Natural killer cell (primary cell): ENCODE results near the gene IGSF8. TPM values are rescaled to one million over a fixed set of nuclear protein-coding genes. Genes with fewer than 3 reads are reported as not detected.

Source experiments
- ATAC-seq, 3 donors: fragments of 150-1000 bp in 2 of 3; fragments of 200-7000 bp in 1 of 3; cut with Tn5 transposase; 1 replicate in 1 of 3; 2 replicates in 2 of 3; pipeline ENCODE4 v1.10.0; 2021; ENCODE audit warnings: mild to moderate bottlenecking in 2 of 3, moderate library complexity in 2 of 3
- DNase-seq, 2 donors: peaks; one replicate each; pipeline versions ENCODE4 v3.0.0 to v3.0.0-alpha.2; 2013 to 2021; ENCODE audit warnings: mixed read lengths in 1 of 2
- H3K27ac ChIP-seq: one replicate; pipeline ENCODE4 v1.5.1; 2013; ENCODE audit warnings: mild to moderate bottlenecking, low read length
- H3K27me3 ChIP-seq: one replicate; pipeline ENCODE4 v1.6.1; 2013; ENCODE audit warnings: low read length; ENCODE audit not compliant: control insufficient read depth, insufficient read depth
- H3K36me3 ChIP-seq: one replicate; pipeline ENCODE4 v1.6.1; 2013; ENCODE audit warnings: low read length; ENCODE audit not compliant: control insufficient read depth, insufficient read depth
- H3K4me1 ChIP-seq: one replicate; pipeline ENCODE4 v1.6.1; 2013; ENCODE audit warnings: low read length; ENCODE audit not compliant: control insufficient read depth, insufficient read depth
- H3K4me3 ChIP-seq: one replicate; pipeline ENCODE4 v1.5.1; 2013; ENCODE audit warnings: low read length
- H3K9me3 ChIP-seq: one replicate; pipeline ENCODE4 v1.6.1; 2013; ENCODE audit warnings: low read length; ENCODE audit not compliant: control insufficient read depth, insufficient read depth
- H3K27ac Mint-ChIP-seq, 2 donors: one replicate each; pipeline ENCODE4 v1.8.0; 2022; ENCODE audit warnings: mild to moderate bottlenecking in 2 of 2, mixed read lengths in 2 of 2, moderate library complexity in 1 of 2
- H3K27me3 Mint-ChIP-seq, 2 donors: one replicate each; pipeline ENCODE4 v1.8.0; 2022; ENCODE audit warnings: low read depth in 2 of 2, mixed read lengths in 2 of 2
- H3K36me3 Mint-ChIP-seq: one replicate; pipeline ENCODE4 v1.8.0; 2022; ENCODE audit warnings: mixed read lengths
- H3K4me1 Mint-ChIP-seq, 2 donors: one replicate each; pipeline ENCODE4 v1.8.0; 2022; ENCODE audit warnings: mixed read lengths in 2 of 2
- H3K4me3 Mint-ChIP-seq: one replicate; pipeline ENCODE4 v1.8.0; 2022; ENCODE audit warnings: mild to moderate bottlenecking, moderate library complexity, mixed read lengths
- H3K9me3 Mint-ChIP-seq, 2 donors: one replicate each; pipeline ENCODE4 v1.8.0; 2022; ENCODE audit warnings: mixed read lengths in 2 of 2
- CTCF ChIP-seq: fragments of 200-600 bp; IDR thresholded peaks from one replicate; pipeline ENCODE4 v1.8.0; 2022; ENCODE audit warnings: antibody characterized with exemption
- WGBS: methylation state at CpG from one replicate; pipeline ENCODE4 v1.1.7; 2013; ENCODE audit warnings: missing lambda C conversion rate; ENCODE audit not compliant: insufficient coverage; 5-methylcytosine and 5-hydroxymethylcytosine counted together
- intact Hi-C: fragments of 100-400 bp; cut with micrococcal nuclease; formaldehyde crosslinking; loops from one replicate; pipeline ENCODE4 v1.14.2; 2022
- total RNA-seq, 4 donors: library from RNA; stranded (reverse); fragments of 120-200 nt in 1 of 4; gene quantifications; one replicate each; pipeline versions ENCODE4 v1.2.3 to v1.2.4, GENCODE V29; 2013 to 2022

The IGSF8 gene
- total RNA-seq, 3 donors from 2014 or later (not counting 1 experiment from before 2014, with no cell fraction given) = 26.3 to 35.3 (median 32.1) TPM

DNA sequence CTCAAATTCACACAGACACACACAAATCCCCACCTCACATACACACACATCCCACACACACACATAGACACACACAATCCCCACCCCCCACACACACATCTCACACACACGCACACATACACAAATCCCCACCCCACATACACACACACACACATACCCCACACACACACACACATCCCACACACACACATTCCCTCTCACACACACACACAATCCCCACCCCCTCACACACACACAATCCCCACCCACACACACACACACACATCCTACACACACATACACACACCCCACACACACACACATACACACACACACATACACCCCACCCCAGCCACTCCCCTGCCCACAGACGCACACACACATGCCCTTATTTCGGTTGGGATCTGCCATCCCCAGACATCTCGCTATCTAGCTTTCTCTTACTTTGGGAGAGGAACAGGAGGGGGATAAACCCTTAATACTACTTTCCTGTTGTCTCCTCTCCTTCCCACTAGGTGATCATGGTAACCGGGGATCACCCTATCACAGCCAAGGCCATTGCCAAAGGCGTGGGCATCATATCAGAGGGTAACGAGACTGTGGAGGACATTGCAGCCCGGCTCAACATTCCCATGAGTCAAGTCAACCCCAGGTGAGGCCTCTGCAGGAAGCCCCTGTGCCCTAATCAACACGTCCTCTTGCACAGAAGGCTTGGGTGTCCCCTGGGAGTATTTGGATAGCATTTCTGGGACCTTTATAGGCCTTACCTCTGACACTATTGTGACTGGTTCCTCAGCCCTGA is 35.8 kb upstream of the IGSF8 start:
- no peak for TF ChIP-seq CTCF
- Mint-ChIP-seq H3K4me1 (no peaks in the 10 kb centered on the region), H3K27me3 (peaks cover 0 to 30% of the 10 kb centered on the region in 2 donors), H3K27ac (no peak overlapping the region), H3K4me3 (no peak overlapping the region), H3K36me3 (no peaks in the 10 kb centered on the region), H3K9me3 (no peaks in the 10 kb centered on the region)
- intact Hi-C loops = no loop called here
- H3K9me3 ChIP-seq = no peaks in the 10 kb centered on the region
- DNase-seq = no peak
- WGBS = 84% methylated on average over 9 of the region's 9 CpGs
- no peak for ATAC-seq
- H3K27me3 ChIP-seq = peaks cover 3% of the 10 kb centered on the region
- no peak overlapping the region for H3K27ac ChIP-seq
- no peaks in the 10 kb centered on the region for H3K36me3 ChIP-seq
- H3K4me1 ChIP-seq = no peaks in the 10 kb centered on the region
- no peak overlapping the region for H3K4me3 ChIP-seq

DNA sequence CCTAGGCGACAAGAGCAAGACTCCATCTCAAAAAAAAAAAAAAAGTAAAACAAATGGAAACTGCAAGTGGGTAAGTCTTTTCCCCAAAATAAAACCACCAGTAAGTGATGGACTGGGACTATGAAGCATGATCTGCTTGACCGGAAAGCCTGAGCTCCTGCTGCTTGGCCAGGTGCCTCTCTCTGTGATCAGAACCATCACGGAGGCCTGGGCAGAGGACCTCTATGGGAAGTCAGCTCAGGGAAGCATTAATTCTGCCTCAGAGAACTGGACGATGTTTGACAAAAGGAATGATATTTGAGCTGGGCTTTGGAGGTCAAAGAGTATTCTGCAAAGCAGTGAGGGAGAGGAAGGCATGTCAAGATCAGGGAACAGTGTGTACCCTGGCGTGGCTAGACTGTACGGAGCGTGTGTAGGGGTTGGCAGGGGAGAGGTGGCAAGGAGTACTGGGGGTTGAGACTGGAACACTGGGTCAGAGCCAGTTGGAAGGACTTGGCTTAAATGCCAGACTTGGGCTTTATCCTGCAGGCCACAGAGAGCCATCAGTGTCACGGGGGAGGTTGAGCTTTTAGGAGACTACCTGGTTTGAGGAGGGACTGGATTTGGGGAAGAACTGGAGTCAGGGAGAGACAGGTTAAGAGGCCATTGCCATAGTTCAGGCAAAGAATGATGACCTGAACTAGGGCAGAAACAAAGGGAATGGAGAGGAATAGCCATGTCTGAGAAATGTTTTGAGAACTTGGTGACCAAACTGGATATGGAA is 33.6 kb upstream of the IGSF8 start:
- intact Hi-C loops = no loop called here
- no peaks in the 10 kb centered on the region for H3K36me3 ChIP-seq
- Mint-ChIP-seq H3K4me1 (no peaks in the 10 kb centered on the region), H3K27me3 (peaks cover 0 to 30% of the 10 kb centered on the region in 2 donors), H3K36me3 (no peaks in the 10 kb centered on the region), H3K27ac (no peak overlapping the region), H3K9me3 (no peaks in the 10 kb centered on the region), H3K4me3 (no peak overlapping the region)
- 86% methylated on average over 8 of the region's 8 CpGs for WGBS
- H3K4me1 ChIP-seq = no peaks in the 10 kb centered on the region
- no peak overlapping the region for H3K4me3 ChIP-seq
- H3K9me3 ChIP-seq = no peaks in the 10 kb centered on the region
- ATAC-seq (no peak), DNase-seq (no peak)
- H3K27ac ChIP-seq = no peak overlapping the region
- H3K27me3 ChIP-seq = peaks cover 3% of the 10 kb centered on the region
- TF ChIP-seq CTCF = no peak

GRCh38 chr1:160130939-160131338 is 32.5 kb upstream of the IGSF8 start:
- Mint-ChIP-seq H3K27me3 (peaks cover 0 to 30% of the 10 kb centered on the region in 2 donors), H3K4me1 (no peaks in the 10 kb centered on the region), H3K36me3 (no peaks in the 10 kb centered on the region), H3K4me3 (no peak overlapping the region), H3K9me3 (no peaks in the 10 kb centered on the region), H3K27ac (no peak overlapping the region)
- Histone ChIP-seq H3K4me3 (no peak overlapping the region), H3K27ac (no peak overlapping the region), H3K36me3 (no peaks in the 10 kb centered on the region), H3K9me3 (no peaks in the 10 kb centered on the region), H3K4me1 (no peaks in the 10 kb centered on the region), H3K27me3 (peaks cover 3% of the 10 kb centered on the region)
- TF ChIP-seq CTCF = no peak
- intact Hi-C loops = no loop called here
- ATAC-seq = no peak
- DNase-seq = no peak
- 88% methylated on average over 1 of the region's 1 CpG for WGBS
